Measurements from ENCODE around the gene COG2.
"Not testable (repeated sequence)": the region's sequence is repeated elsewhere in the genome, so short reads cannot be mapped to it uniquely, and the experiment has no call there.

Gene COG2

GRCh38 chr1:230721849-230722522 is 79.7 kb downstream of the COG2 start:
- DNase-seq, result not testable (repeated sequence)

- DNase-seq, result no peak
Observed at GRCh38 chr1:230725256-230726012, 83.2 kb downstream of the COG2 start.

- no peak for DNase-seq
Observed at GRCh38 chr1:230728710-230729392, 86.6 kb downstream of the COG2 start.

- no peak for DNase-seq
Observed at GRCh38 chr1:230730977-230731376, 88.7 kb downstream of the COG2 start.

- DNase-seq, result no peak
Observed at GRCh38 chr1:230735447-230735846, 93.2 kb downstream of the COG2 start.

- DNase-seq, result no peak
Observed at GRCh38 chr1:230737622-230738262, 95.5 kb downstream of the COG2 start.

- no peak for DNase-seq
Observed at GRCh38 chr1:230739564-230740290, 97.4 kb downstream of the COG2 start.

All from RPMI8226 (cell line).